Spleen (tissue), 7 donors: ENCODE measurements around the gene JAK2.

Experiments
- CTCF ChIP-seq, 11 experiments: fragments of 200-600 bp in 7 of 11; fragments of 450-650 bp in 4 of 11; sonication (generic) in 4 of 11; IDR thresholded peaks in 8 of 11; conservative IDR thresholded peaks in 3 of 11; 1 replicate in 7 of 11; 2 replicates in 4 of 11; pipeline versions ENCODE4 v1.4.0 to v1.8.0; 2016 to 2021; ENCODE audit warnings: antibody characterized with exemption in 11 of 11, inconsistent platforms in 4 of 11, mild to moderate bottlenecking in 1 of 11
- POLR2A ChIP-seq, 3 donors: fragments of 450-650 bp; IDR thresholded peaks; one replicate each; pipeline ENCODE4 v1.5.1; 2017; ENCODE audit warnings: antibody characterized with exemption in 3 of 3, mild to moderate bottlenecking in 1 of 3
- POLR2AphosphoS5 ChIP-seq, 3 donors: sonication (generic); formaldehyde crosslinking; IDR thresholded peaks; one replicate each; pipeline ENCODE4 v1.5.1; 2017; ENCODE audit warnings: antibody characterized with exemption in 3 of 3
- donor health status: DM: no; HTN: no; CAD: no; lungs with moderate emphysema.
- donor health status: DM: no; HTN: no; CAD: no.
- donor health status: DM: no; HTN: no; CAD: no.

- TF ChIP-seq CTCF (IDR thresholded peaks at IDR 0.05 in 8 of 11, conservative IDR thresholded peaks at IDR 0.05 in 3 of 11), result no peak
- no peak for TF ChIP-seq POLR2A (IDR thresholded peaks at IDR 0.05)
- no peak for TF ChIP-seq POLR2AphosphoS5 (IDR thresholded peaks at IDR 0.05)
Measured at GRCh38 chr9:4965174-4965821, 19.8 kb upstream of the JAK2 start.
